ENCODE data around the gene SAP25.
"Not testable (repeated sequence)": the region's sequence is repeated elsewhere in the genome, so short reads cannot be mapped to it uniquely, and the experiment has no call there.

The SAP25 gene

DNA sequence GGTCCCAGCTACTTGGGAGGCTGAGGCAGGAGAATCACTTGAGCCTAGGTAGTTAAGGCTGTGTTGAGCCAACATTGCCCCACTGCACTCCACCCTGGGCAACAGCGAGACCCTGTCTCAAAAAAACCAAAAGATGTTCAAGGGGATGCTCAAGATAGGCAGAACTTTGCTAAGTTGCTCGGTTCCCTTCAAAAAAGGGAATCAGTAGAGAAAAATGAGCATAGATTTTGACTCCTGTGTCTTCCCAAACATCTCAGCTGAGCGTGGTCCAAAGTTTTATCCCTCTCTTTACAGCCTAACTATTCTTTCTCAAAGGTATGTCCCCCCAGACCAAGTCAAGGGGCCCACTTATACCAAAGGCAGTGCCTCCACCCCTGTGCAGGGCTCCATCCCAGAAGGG, 20.7 kb downstream of the SAP25 start:
- Histone ChIP-seq H3K4me3 (ENCODE audit: low read depth, low read length) (no peak overlapping the region), H3K27ac (no peak overlapping the region), H3K27me3 (ENCODE audit: insufficient read depth, low read depth, severe bottlenecking) (no peaks in the 10 kb centered on the region), H3K9me3 (ENCODE audit: severe bottlenecking) (no peaks in the 10 kb centered on the region), H3K36me3 (peaks cover 32% of the 10 kb centered on the region)
- no peak for DNase-seq
- no peak for TF ChIP-seq CTCF (IDR thresholded peaks at IDR 0.05; ENCODE audit: low read depth, low read length)

DNA sequence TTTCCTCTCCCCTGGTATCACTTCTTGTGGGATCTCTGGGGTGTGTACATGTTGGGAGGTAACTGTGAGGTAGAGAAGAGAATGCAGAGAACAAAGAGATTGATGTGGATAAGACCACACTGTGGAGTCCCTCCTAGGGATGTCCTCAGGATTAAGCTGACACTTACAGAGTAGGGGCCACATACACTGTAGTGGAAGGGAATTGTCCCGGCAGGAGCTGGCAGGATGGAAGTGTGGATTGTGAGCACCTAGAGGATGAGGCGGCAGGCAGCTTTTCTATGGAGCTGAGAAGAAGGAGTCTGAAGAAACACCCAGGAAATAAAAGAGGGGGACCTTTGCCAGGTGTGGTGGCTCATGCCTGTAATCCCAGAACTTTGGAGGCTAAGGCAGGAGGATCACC, 21.2 kb downstream of the SAP25 start:
- DNase-seq, result no peak
- Histone ChIP-seq H3K36me3 (peaks cover 32% of the 10 kb centered on the region), H3K4me3 (ENCODE audit: low read depth, low read length) (no peak overlapping the region), H3K27ac (no peak overlapping the region), H3K9me3 (ENCODE audit: severe bottlenecking) (no peaks in the 10 kb centered on the region), H3K27me3 (ENCODE audit: insufficient read depth, low read depth, severe bottlenecking) (no peaks in the 10 kb centered on the region)
- TF ChIP-seq CTCF (IDR thresholded peaks at IDR 0.05; ENCODE audit: low read depth, low read length), result no peak

- not testable (repeated sequence) for H3K4me3 ChIP-seq (ENCODE audit: low read depth, low read length); H3K9me3 ChIP-seq (ENCODE audit: severe bottlenecking); DNase-seq; H3K27me3 ChIP-seq (ENCODE audit: insufficient read depth, low read depth, severe bottlenecking); H3K27ac ChIP-seq
- peaks cover 27% of the 10 kb centered on the region for H3K36me3 ChIP-seq
Observed at GRCh38 chr7:100548446-100548845, 25.3 kb downstream of the SAP25 start.

- no peaks in the 10 kb centered on the region for H3K27me3 ChIP-seq (ENCODE audit: insufficient read depth, low read depth, severe bottlenecking)
- no peak for TF ChIP-seq CTCF (IDR thresholded peaks at IDR 0.05; ENCODE audit: low read depth, low read length)
- no peak overlapping the region for H3K4me3 ChIP-seq (ENCODE audit: low read depth, low read length)
- H3K36me3 ChIP-seq, result peaks cover 26% of the 10 kb centered on the region
- no peak overlapping the region for H3K27ac ChIP-seq
- no peaks in the 10 kb centered on the region for H3K9me3 ChIP-seq (ENCODE audit: severe bottlenecking)
- no peak for DNase-seq
Observed at GRCh38 chr7:100547872-100548271, 25.8 kb downstream of the SAP25 start.

- H3K27ac ChIP-seq, result no peak overlapping the region
- DNase-seq, result no peak
Observed at GRCh38 chr7:100546926-100547800, 26.5 kb downstream of the SAP25 start.

More at GRCh38 chr7:100546926-100547800, 26.5 kb downstream of the SAP25 start:
- H3K9me3 ChIP-seq (ENCODE audit: severe bottlenecking), result no peaks in the 10 kb centered on the region
- no peak for TF ChIP-seq CTCF (IDR thresholded peaks at IDR 0.05; ENCODE audit: low read depth, low read length)
- H3K4me3 ChIP-seq (ENCODE audit: low read depth, low read length), result no peak overlapping the region
- H3K27me3 ChIP-seq (ENCODE audit: insufficient read depth, low read depth, severe bottlenecking), result no peaks in the 10 kb centered on the region
- H3K36me3 ChIP-seq, result peaks cover 23% of the 10 kb centered on the region
